Measurements from ENCODE around the gene TCF21. TPM values are rescaled to one million over a fixed set of nuclear protein-coding genes. Genes with fewer than 3 reads are reported as not detected.

The TCF21 gene
- total RNA-seq, 1 experiment from 2014 or later, result not detected

DNA sequence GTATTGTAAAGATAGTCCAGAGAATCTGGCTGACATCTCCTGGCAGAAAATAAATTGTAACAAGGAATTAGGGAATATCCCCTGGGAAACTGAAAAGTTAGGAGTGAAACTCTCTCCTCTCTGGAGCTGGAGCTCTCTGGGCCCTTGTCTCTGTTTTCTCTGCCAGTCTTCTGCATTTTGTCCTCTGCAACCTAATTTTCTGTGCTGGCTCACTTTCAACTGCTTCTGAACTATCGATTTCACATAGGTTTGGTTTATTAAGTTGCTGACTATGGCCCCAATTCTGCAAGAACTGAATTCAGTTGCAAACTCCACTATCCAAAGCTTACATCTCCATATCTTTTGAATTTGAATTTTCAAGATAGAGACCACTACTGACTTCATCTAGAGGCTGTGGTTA, 9.3 kb downstream of the TCF21 start:
- no peak for DNase-seq (ENCODE audit: low spot score)
- POLR2A ChIA-PET (ENCODE audit: low non-redundant PET), result no interaction called here
- intact Hi-C loops (cut with micrococcal nuclease; ENCODE audit: unreplicated experiment), result no loop called here

DNA sequence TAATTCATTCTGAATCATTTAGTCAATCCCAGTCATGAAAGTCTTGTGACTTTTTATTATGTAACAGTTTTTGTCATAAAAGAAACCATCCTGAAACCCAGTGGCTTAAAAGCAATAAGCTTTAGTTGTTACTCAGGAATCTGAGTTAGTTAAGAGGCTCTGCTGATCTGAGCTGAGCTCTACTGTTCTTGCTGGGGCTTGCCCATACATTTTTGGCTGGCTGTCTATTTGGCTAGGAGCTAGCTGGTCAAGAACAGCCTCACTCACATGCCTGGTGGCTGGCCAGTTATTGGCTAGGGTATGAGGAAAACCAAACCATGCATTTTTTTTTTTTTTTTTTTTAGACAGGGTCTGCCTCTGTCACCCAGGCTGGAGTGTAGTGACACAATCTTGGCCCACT, 10.6 kb downstream of the TCF21 start:
- intact Hi-C loops (cut with micrococcal nuclease; ENCODE audit: unreplicated experiment), result no loop called here
- no TSS peak for BruUV-seq (replicated peaks)
- no peak for DNase-seq (ENCODE audit: low spot score)
- ChIA-PET CTCF (no interaction called here), POLR2A (ENCODE audit: low non-redundant PET) (no interaction called here)
- Histone ChIP-seq H3K4me3 (ENCODE audit: low read depth, low read length, poor library complexity, severe bottlenecking) (no peak overlapping the region), H3K4me1 (ENCODE audit: insufficient read depth, low read length, poor library complexity, severe bottlenecking) (no peaks in the 10 kb centered on the region), H3K27me3 (replicated peaks; ENCODE audit: insufficient read depth, low read depth, low read length, poor library complexity) (peaks cover 97% of the 10 kb centered on the region), H3K9me3 (ENCODE audit: low read depth, low read length, poor library complexity, severe bottlenecking) (no peaks in the 10 kb centered on the region), H3K36me3 (ENCODE audit: insufficient read depth, low read length, poor library complexity, severe bottlenecking) (no peaks in the 10 kb centered on the region), H3K27ac (ENCODE audit: low read depth, low read length, poor library complexity, severe bottlenecking) (no peak overlapping the region)
- TF ChIP-seq, protein P1, sequence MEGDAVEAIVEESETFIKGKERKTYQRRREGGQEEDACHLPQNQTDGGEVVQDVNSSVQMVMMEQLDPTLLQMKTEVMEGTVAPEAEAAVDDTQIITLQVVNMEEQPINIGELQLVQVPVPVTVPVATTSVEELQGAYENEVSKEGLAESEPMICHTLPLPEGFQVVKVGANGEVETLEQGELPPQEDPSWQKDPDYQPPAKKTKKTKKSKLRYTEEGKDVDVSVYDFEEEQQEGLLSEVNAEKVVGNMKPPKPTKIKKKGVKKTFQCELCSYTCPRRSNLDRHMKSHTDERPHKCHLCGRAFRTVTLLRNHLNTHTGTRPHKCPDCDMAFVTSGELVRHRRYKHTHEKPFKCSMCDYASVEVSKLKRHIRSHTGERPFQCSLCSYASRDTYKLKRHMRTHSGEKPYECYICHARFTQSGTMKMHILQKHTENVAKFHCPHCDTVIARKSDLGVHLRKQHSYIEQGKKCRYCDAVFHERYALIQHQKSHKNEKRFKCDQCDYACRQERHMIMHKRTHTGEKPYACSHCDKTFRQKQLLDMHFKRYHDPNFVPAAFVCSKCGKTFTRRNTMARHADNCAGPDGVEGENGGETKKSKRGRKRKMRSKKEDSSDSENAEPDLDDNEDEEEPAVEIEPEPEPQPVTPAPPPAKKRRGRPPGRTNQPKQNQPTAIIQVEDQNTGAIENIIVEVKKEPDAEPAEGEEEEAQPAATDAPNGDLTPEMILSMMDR (conservative IDR thresholded peaks at IDR 0.05; ENCODE audit: low read depth, low read length), result no peak
- TF ChIP-seq EZH2 (IDR thresholded peaks at IDR 0.05; ENCODE audit: borderline replicate concordance, low read depth, low read length, poor library complexity, severe bottlenecking), result no peak

More for the DNA sequence above, 9.3 kb downstream of the TCF21 start:
- H3K36me3 ChIP-seq (ENCODE audit: insufficient read depth, low read length, poor library complexity, severe bottlenecking), result no peaks in the 10 kb centered on the region
- no peak overlapping the region for H3K27ac ChIP-seq (ENCODE audit: low read depth, low read length, poor library complexity, severe bottlenecking)
- no peak for TF ChIP-seq EZH2 (IDR thresholded peaks at IDR 0.05; ENCODE audit: borderline replicate concordance, low read depth, low read length, poor library complexity, severe bottlenecking)
- TF ChIP-seq, protein P1 (conservative IDR thresholded peaks at IDR 0.05; ENCODE audit: low read depth, low read length), result no peak
- BruUV-seq (replicated peaks), result no TSS peak
- CTCF ChIA-PET, result no interaction called here
- H3K4me1 ChIP-seq (ENCODE audit: insufficient read depth, low read length, poor library complexity, severe bottlenecking), result no peaks in the 10 kb centered on the region
- H3K27me3 ChIP-seq (replicated peaks; ENCODE audit: insufficient read depth, low read depth, low read length, poor library complexity), result peaks cover 97% of the 10 kb centered on the region
- no peaks in the 10 kb centered on the region for H3K9me3 ChIP-seq (ENCODE audit: low read depth, low read length, poor library complexity, severe bottlenecking)
- H3K4me3 ChIP-seq (ENCODE audit: low read depth, low read length, poor library complexity, severe bottlenecking), result no peak overlapping the region

DNA sequence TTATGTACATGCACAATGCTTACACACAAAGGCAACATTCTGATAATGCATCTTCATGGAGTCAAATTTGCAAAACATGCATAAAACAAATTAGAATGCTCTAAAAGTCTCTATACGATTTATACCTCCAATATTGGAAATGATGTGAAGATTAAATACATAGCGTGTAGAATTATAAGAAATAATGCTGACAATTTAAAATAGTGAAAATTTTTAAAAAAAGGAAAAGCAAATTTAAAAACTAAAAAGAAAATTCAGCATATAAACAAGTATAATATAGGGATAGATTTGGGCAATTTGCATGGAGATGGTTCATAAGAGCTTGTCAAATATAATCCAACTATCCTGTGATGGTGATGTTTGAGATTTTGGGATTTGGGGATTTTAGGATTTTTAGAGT, 14.9 kb downstream of the TCF21 start:
- intact Hi-C loops (cut with micrococcal nuclease; ENCODE audit: unreplicated experiment), result no loop called here
- Histone ChIP-seq H3K27ac (ENCODE audit: low read depth, low read length, poor library complexity, severe bottlenecking) (no peak overlapping the region), H3K27me3 (replicated peaks; ENCODE audit: insufficient read depth, low read depth, low read length, poor library complexity) (peaks cover 96% of the 10 kb centered on the region), H3K9me3 (ENCODE audit: low read depth, low read length, poor library complexity, severe bottlenecking) (no peaks in the 10 kb centered on the region), H3K4me3 (ENCODE audit: low read depth, low read length, poor library complexity, severe bottlenecking) (no peak overlapping the region), H3K4me1 (ENCODE audit: insufficient read depth, low read length, poor library complexity, severe bottlenecking) (no peaks in the 10 kb centered on the region), H3K36me3 (ENCODE audit: insufficient read depth, low read length, poor library complexity, severe bottlenecking) (no peaks in the 10 kb centered on the region)
- ChIA-PET CTCF (no interaction called here), POLR2A (ENCODE audit: low non-redundant PET) (no interaction called here)
- no TSS peak for BruUV-seq (replicated peaks)
- no peak for DNase-seq (ENCODE audit: low spot score)
- TF ChIP-seq EZH2 (IDR thresholded peaks at IDR 0.05; ENCODE audit: borderline replicate concordance, low read depth, low read length, poor library complexity, severe bottlenecking), result no peak
- TF ChIP-seq, protein P1 (conservative IDR thresholded peaks at IDR 0.05; ENCODE audit: low read depth, low read length), result no peak

Data from A673 (cell line).